ENCODE results near the gene APOBEC4. TPM values are rescaled to one million over a fixed set of nuclear protein-coding genes. Genes with fewer than 3 reads are reported as not detected.
"Not testable (repeated sequence)": the region's sequence is repeated elsewhere in the genome, so short reads cannot be mapped to it uniquely, and the experiment has no call there.

APOBEC4 gene
- total and polyA plus RNA-seq, 3 experiments from 2014 or later = not detected

DNA sequence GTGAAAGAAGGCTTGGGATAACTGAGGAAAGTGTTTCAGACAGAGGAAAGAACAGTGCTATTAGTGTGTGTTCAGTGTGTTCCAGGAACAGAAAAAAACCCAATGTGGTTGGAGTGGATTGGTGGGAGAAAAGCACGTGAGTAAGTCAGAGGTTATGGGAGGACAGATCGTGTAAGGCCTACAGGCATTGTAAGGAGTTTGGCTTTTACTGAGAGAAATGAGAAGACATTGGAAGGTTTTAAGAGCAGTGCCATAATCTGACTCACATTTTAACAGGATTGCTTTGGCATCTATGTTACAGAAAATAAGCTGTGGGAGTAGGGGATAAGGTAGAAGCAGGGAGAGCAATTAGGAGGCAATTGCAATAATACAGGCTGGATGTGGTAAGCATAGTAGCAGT, 22.4 kb downstream of the APOBEC4 start:
- H3K9me3 ChIP-seq (ENCODE audit: low read length) = no peaks in the 10 kb centered on the region
- no peaks in the 10 kb centered on the region for H3K27me3 Mint-ChIP-seq
- peak overlapping the region; percentile 4 to 80 (median 70) for H3K27ac Mint-ChIP-seq
- peaks cover 44% of the 10 kb centered on the region for H3K4me1 ChIP-seq (ENCODE audit: insufficient read depth, low read length)
- H3K27me3 ChIP-seq (ENCODE audit: insufficient read depth, low read length, poor library complexity, severe bottlenecking) = no peaks in the 10 kb centered on the region
- ChIA-PET POLR2A (interaction anchor here (0.6 kb wide), 1 partner anchor 50 kb away, joined by 5 read pairs; no protein-coding TSS in a partner anchor), CTCF (no interaction called here)
- DNase-seq = no peak
- no peaks in the 10 kb centered on the region for H3K9me3 Mint-ChIP-seq
- peak overlapping the region; percentile 3 to 88 (median 71) for H3K4me3 Mint-ChIP-seq
- H3K27ac ChIP-seq (ENCODE audit: low read depth, low read length) = no peak overlapping the region
- no peak overlapping the region for H3K4me3 ChIP-seq (ENCODE audit: low read length)
- peaks cover 0 to 65% (median 20%) of the 10 kb centered on the region in 3 donors for H3K36me3 Mint-ChIP-seq
- peaks cover 30% of the 10 kb centered on the region for H3K36me3 ChIP-seq (ENCODE audit: insufficient read depth, low read length)
- peaks cover 54 to 83% (median 81%) of the 10 kb centered on the region in 3 donors for H3K4me1 Mint-ChIP-seq

DNA sequence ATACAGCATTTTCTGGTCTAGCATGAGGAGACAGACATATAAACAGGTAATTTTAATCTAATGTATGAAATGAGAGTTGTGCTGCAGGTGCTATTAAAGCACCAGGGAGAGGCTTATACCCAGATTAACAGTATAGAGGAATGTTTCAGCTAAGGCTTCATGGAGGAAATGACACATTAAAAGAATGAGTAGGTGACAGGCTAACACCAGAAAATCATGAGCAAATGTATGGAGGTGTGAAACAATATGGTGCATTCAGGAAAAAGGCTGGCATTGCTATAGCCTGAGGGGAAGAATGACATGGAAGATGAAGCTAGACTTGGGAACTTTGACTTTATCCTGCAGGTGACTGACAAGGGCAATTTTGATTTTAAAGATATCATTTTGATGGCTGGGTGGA, 24.6 kb downstream of the APOBEC4 start:
- H3K9me3 ChIP-seq (ENCODE audit: low read length) = no peaks in the 10 kb centered on the region
- Mint-ChIP-seq H3K4me1 (peaks cover 41 to 80% (median 74%) of the 10 kb centered on the region in 3 donors), H3K9me3 (no peaks in the 10 kb centered on the region), H3K36me3 (peaks cover 0 to 71% (median 25%) of the 10 kb centered on the region in 3 donors), H3K4me3 (peak overlapping the region in 2 of 7 donors; percentile 18 to 44), H3K27ac (peak overlapping the region; percentile 4 to 91 (median 22)), H3K27me3 (no peaks in the 10 kb centered on the region)
- H3K36me3 ChIP-seq (ENCODE audit: insufficient read depth, low read length) = peaks cover 34% of the 10 kb centered on the region
- H3K4me1 ChIP-seq (ENCODE audit: insufficient read depth, low read length) = peaks cover 44% of the 10 kb centered on the region
- H3K4me3 ChIP-seq (ENCODE audit: low read length) = no peak overlapping the region
- no peak overlapping the region for H3K27ac ChIP-seq (ENCODE audit: low read depth, low read length)
- ChIA-PET POLR2A (no interaction called here), CTCF (interaction anchor here (1.7 kb wide), 1 partner anchor 27 kb away, joined by 4 read pairs; no protein-coding TSS in a partner anchor)
- no peak for DNase-seq
- H3K27me3 ChIP-seq (ENCODE audit: insufficient read depth, low read length, poor library complexity, severe bottlenecking) = no peaks in the 10 kb centered on the region

DNA sequence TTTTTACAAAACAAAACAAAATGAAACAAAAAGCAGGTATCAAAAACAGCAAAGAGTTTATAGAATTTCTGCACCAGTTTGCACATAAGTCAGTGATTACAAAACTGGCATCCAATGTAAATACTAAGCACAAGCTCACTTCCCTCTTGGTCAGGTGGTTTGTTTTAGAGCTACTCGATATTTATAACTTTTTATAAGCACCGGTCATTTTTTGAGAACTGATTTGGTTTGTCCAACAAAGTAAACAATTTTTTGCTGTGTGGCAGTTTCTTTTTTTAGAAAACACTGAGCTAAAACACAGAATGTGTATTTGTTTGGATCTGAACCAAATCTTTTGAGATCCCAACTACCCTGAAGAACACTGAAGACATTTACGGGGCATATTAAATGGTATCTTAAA, 26.9 kb downstream of the APOBEC4 start:
- CTCF ChIA-PET = interaction anchor here (1.1 kb wide), 1 partner anchor 18 kb away, joined by 3 read pairs; no protein-coding TSS in a partner anchor
- H3K9me3 ChIP-seq (ENCODE audit: low read length); H3K27ac ChIP-seq (ENCODE audit: low read depth, low read length); DNase-seq; H3K27me3 Mint-ChIP-seq; H3K27me3 ChIP-seq (ENCODE audit: insufficient read depth, low read length, poor library complexity, severe bottlenecking); H3K4me3 Mint-ChIP-seq; POLR2A ChIA-PET; H3K4me3 ChIP-seq (ENCODE audit: low read length); H3K9me3 Mint-ChIP-seq: not testable (repeated sequence)
- Mint-ChIP-seq H3K27ac (peak overlapping the region in 4 of 8 donors; percentile 12 to 77 (median 26)), H3K36me3 (peaks cover 0 to 68% (median 23%) of the 10 kb centered on the region in 3 donors), H3K4me1 (peaks cover 26 to 68% (median 54%) of the 10 kb centered on the region in 3 donors)
- Histone ChIP-seq H3K4me1 (ENCODE audit: insufficient read depth, low read length) (peaks cover 25% of the 10 kb centered on the region), H3K36me3 (ENCODE audit: insufficient read depth, low read length) (peaks cover 29% of the 10 kb centered on the region)

DNA sequence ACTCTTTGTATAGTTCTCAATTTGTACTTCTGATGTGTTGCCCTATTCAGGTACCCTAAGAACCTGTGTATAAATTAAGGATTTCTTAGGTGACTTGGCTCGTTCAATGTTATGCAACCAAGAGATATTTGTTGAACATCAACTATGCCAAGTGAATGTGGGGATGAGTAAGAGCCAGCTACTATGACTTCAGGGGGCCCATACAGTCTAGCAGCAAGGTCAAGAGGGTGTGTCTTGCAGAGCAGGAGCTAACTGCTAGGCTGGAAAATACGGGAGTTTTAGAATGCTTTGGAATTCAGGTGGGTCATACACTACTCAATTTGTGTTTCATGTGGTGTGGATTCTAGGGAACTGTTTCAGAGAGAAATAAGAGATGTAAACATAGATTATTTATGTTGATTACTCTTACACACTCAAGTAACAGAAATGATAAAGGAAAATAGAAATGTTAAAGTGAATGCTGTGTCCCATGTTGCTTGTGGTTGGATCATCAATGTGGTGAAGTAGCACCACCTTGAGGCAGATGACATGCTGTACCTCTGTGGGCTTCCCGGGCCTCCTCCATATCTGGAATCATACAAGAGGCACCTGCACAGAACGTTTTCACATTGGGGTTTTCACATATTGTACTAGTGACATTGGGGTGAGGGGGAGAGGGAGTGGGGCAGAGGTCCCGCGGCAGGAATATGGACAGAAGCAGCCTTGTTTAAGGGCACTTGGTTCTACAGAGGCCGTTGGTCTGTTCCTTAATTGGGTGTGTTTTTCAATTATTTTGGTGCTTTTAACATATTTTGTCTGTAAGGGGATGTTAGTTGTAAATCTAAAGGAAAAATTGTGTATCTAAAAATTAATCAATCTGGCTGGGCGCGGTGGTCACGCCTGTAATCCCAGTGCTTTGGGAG, 30.0 kb downstream of the APOBEC4 start:
- POLR2A ChIA-PET = no interaction called here
- peak overlapping the region in 7 of 8 donors; percentile 19 to 92 (median 71) for H3K27ac Mint-ChIP-seq

DNA sequence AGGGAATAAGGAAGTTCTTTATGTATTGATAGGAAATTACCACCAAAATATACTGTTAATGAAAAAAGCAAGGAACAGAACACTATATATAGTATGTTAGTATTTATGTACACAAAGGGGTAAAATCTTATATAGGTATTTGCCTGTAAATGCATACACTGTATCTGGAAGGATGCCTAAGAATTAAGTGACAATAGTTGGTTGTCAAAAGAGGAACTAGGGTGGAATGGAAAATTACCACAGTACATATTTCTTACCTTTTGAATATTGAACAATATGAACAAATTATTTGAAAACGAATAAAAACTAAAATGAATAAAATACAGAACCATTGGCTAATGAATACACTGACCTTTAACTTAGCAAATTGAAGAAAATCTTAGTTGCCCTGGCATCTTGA, 31.1 kb downstream of the APOBEC4 start:
- DNase-seq = no peak
- H3K27ac Mint-ChIP-seq = peak overlapping the region in 3 of 8 donors; percentile 43 to 73 (median 57)
- ChIA-PET CTCF (no interaction called here), POLR2A (no interaction called here)
- peaks cover 3% of the 10 kb centered on the region for H3K36me3 ChIP-seq (ENCODE audit: insufficient read depth, low read length)
- H3K4me3 Mint-ChIP-seq = no peak overlapping the region
- H3K4me3 ChIP-seq (ENCODE audit: low read length) = no peak overlapping the region
- H3K4me1 ChIP-seq (ENCODE audit: insufficient read depth, low read length) = peaks cover 5% of the 10 kb centered on the region
- no peaks in the 10 kb centered on the region for H3K27me3 Mint-ChIP-seq
- H3K9me3 ChIP-seq (ENCODE audit: low read length) = no peaks in the 10 kb centered on the region
- H3K9me3 Mint-ChIP-seq = no peaks in the 10 kb centered on the region
- no peaks in the 10 kb centered on the region for H3K27me3 ChIP-seq (ENCODE audit: insufficient read depth, low read length, poor library complexity, severe bottlenecking)
- peaks cover 4 to 35% (median 18%) of the 10 kb centered on the region in 3 donors for H3K4me1 Mint-ChIP-seq
- H3K36me3 Mint-ChIP-seq = peaks cover 0 to 35% (median 6%) of the 10 kb centered on the region in 3 donors
- H3K27ac ChIP-seq (ENCODE audit: low read depth, low read length) = no peak overlapping the region

More for the DNA sequence above, 30.0 kb downstream of the APOBEC4 start:
- no peaks in the 10 kb centered on the region for H3K9me3 Mint-ChIP-seq
- Histone ChIP-seq H3K36me3 (ENCODE audit: insufficient read depth, low read length) (peaks cover 8% of the 10 kb centered on the region), H3K27ac (ENCODE audit: low read depth, low read length) (no peak overlapping the region), H3K9me3 (ENCODE audit: low read length) (no peaks in the 10 kb centered on the region), H3K4me3 (ENCODE audit: low read length) (no peak overlapping the region), H3K27me3 (ENCODE audit: insufficient read depth, low read length, poor library complexity, severe bottlenecking) (no peaks in the 10 kb centered on the region), H3K4me1 (ENCODE audit: insufficient read depth, low read length) (peaks cover 9% of the 10 kb centered on the region)
- H3K4me3 Mint-ChIP-seq = no peak overlapping the region
- CTCF ChIA-PET = interaction anchor here (0.6 to 1.0 kb wide), 3 partner anchors 8 to 341 kb away, joined by 3 read pairs; partner anchors contain the start of gene SMG7
- peaks cover 0 to 40% (median 6%) of the 10 kb centered on the region in 3 donors for H3K36me3 Mint-ChIP-seq
- peaks cover 4 to 41% (median 24%) of the 10 kb centered on the region in 3 donors for H3K4me1 Mint-ChIP-seq
- H3K27me3 Mint-ChIP-seq = no peaks in the 10 kb centered on the region
- DNase-seq = peak; percentile 7 to 55 (median 29)

DNA sequence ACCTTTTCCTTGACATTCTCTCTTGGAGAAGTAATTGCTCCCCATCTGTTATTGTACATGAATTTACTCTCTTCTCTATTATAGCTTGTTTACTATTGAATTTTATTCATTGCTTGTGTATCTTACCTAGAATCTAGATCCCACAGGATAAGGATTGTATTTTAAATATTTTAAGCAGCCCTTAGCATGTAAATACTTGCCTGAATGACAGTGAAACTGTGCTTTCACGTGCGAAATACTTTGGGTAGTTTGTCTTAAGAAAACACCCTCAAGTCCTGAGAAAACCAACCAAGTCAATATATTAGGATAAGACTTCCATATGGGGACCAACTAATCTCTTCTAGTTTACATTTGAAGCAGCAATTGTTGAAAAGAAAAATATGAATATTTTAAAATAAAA, 32.8 kb downstream of the APOBEC4 start:
- H3K9me3 Mint-ChIP-seq = no peaks in the 10 kb centered on the region
- Histone ChIP-seq H3K36me3 (ENCODE audit: insufficient read depth, low read length) (peaks cover 2% of the 10 kb centered on the region), H3K27me3 (ENCODE audit: insufficient read depth, low read length, poor library complexity, severe bottlenecking) (no peaks in the 10 kb centered on the region), H3K4me3 (ENCODE audit: low read length) (no peak overlapping the region), H3K4me1 (ENCODE audit: insufficient read depth, low read length) (peaks cover 5% of the 10 kb centered on the region), H3K9me3 (ENCODE audit: low read length) (no peaks in the 10 kb centered on the region), H3K27ac (ENCODE audit: low read depth, low read length) (no peak overlapping the region)
- ChIA-PET POLR2A (no interaction called here), CTCF (no interaction called here)
- H3K4me3 Mint-ChIP-seq = no peak overlapping the region
- peaks cover 0 to 20% (median 4%) of the 10 kb centered on the region in 3 donors for H3K36me3 Mint-ChIP-seq
- peak overlapping the region in 4 of 8 donors; percentile 1 to 61 (median 26) for H3K27ac Mint-ChIP-seq
- peaks cover 2 to 22% (median 4%) of the 10 kb centered on the region in 3 donors for H3K4me1 Mint-ChIP-seq
- DNase-seq = no peak
- H3K27me3 Mint-ChIP-seq = no peaks in the 10 kb centered on the region

DNA sequence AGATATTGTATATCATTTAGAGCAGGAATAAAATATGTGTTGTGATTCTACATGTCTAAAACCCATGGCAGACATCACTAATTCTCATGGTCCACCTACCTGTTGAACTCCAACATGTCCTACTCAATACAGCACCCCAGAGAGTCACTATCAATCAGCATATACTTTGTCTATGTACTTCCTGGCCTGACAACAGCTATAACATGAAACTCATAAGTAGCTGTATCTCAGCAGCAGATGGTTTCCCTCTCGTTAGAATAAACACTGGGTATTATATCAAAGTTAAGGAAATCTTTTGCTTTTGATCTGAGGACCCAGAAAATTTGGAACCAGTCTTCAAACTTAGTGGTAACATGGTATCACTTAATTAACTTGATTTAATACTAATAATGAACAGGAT, 33.3 kb downstream of the APOBEC4 start:
- H3K36me3 Mint-ChIP-seq = peaks cover 0 to 15% (median 4%) of the 10 kb centered on the region in 3 donors
- no peaks in the 10 kb centered on the region for H3K9me3 ChIP-seq (ENCODE audit: low read length)
- peaks cover 2 to 17% (median 3%) of the 10 kb centered on the region in 3 donors for H3K4me1 Mint-ChIP-seq
- POLR2A ChIA-PET = no interaction called here
- H3K4me3 Mint-ChIP-seq = no peak overlapping the region
- H3K36me3 ChIP-seq (ENCODE audit: insufficient read depth, low read length) = no peaks in the 10 kb centered on the region
- H3K4me1 ChIP-seq (ENCODE audit: insufficient read depth, low read length) = peaks cover 5% of the 10 kb centered on the region
- no peak overlapping the region for H3K4me3 ChIP-seq (ENCODE audit: low read length)
- peak overlapping the region in 3 of 8 donors; percentile 37 to 68 (median 52) for H3K27ac Mint-ChIP-seq
- H3K27me3 Mint-ChIP-seq = peaks cover 0 to 2% of the 10 kb centered on the region in 2 donors
- no peaks in the 10 kb centered on the region for H3K9me3 Mint-ChIP-seq
- DNase-seq = no peak
- H3K27ac ChIP-seq (ENCODE audit: low read depth, low read length) = no peak overlapping the region
- no peaks in the 10 kb centered on the region for H3K27me3 ChIP-seq (ENCODE audit: insufficient read depth, low read length, poor library complexity, severe bottlenecking)
- CTCF ChIA-PET = interaction anchor here (1.0 kb wide), 1 partner anchor 35 kb away, joined by 3 read pairs; no protein-coding TSS in a partner anchor

DNA sequence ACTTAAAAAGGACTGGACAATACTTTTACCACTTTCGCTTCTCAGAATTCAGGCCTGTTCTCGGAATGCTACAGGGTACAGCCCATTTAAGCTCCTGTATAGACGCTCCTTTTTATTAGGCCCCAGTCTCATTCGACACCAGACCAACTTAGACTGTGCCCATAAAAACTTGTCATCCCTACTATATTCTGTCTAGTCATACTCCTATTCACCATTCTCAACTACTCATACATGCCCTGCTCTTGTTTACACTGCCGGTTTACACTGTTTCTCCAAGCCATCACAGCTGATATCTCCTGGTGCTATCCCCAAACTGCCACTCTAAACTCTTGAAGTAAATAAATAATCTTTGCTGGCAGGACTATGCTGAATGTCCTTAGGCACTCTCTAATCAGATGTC, 34.9 kb downstream of the APOBEC4 start:
- H3K4me1 Mint-ChIP-seq; DNase-seq; CTCF ChIA-PET; H3K9me3 ChIP-seq (ENCODE audit: low read length); H3K4me1 ChIP-seq (ENCODE audit: insufficient read depth, low read length); H3K9me3 Mint-ChIP-seq; H3K27me3 ChIP-seq (ENCODE audit: insufficient read depth, low read length, poor library complexity, severe bottlenecking); H3K36me3 ChIP-seq (ENCODE audit: insufficient read depth, low read length); POLR2A ChIA-PET; H3K27ac ChIP-seq (ENCODE audit: low read depth, low read length); H3K4me3 Mint-ChIP-seq; H3K4me3 ChIP-seq (ENCODE audit: low read length); H3K36me3 Mint-ChIP-seq; H3K27me3 Mint-ChIP-seq: not testable (repeated sequence)
- peak overlapping the region in 1 of 8 donors; percentile 23 for H3K27ac Mint-ChIP-seq

Data from CD8-positive, alpha-beta memory T cell (primary cell).